Esophagus squamous epithelium (tissue), 4 donors: ENCODE measurements around the gene AMY1B.
"Not testable (repeated sequence)": the region's sequence is repeated elsewhere in the genome, so short reads cannot be mapped to it uniquely, and the experiment has no call there.

Source experiments
- CTCF ChIP-seq, 6 experiments: fragments of 450-650 bp in 4 of 6; fragments of 200-600 bp in 2 of 6; sonication (generic) in 2 of 6; IDR thresholded peaks; one replicate each; pipeline ENCODE4 v1.5.1; 2016 to 2019; ENCODE audit warnings: antibody characterized with exemption in 6 of 6, mild to moderate bottlenecking in 4 of 6, moderate library complexity in 4 of 6
- POLR2A ChIP-seq, 4 donors: fragments of 450-650 bp; IDR thresholded peaks; one replicate each; pipeline ENCODE4 v1.6.1; 2017; ENCODE audit warnings: antibody characterized with exemption in 4 of 4, mild to moderate bottlenecking in 4 of 4, moderate library complexity in 3 of 4

- TF ChIP-seq CTCF, POLR2A (IDR thresholded peaks at IDR 0.05): not testable (repeated sequence)
Observed at GRCh38 chr1:103643908-103644307, 52.1 kb downstream of the AMY1B start.
